Amygdala (tissue), 56 donors: ENCODE measurements around the gene EIF2B4.
A peak's percentile ranks its signal among the peaks of the same experiment; 100 is the strongest.
"Not testable (repeated sequence)": the region's sequence is repeated elsewhere in the genome, so short reads cannot be mapped to it uniquely, and the experiment has no call there.

Experiments
- DNase-seq, 56 donors: peaks; one replicate each; lab custom pipeline; 2025; lab: John Stamatoyannopoulos, UW

EIF2B4 gene

DNA sequence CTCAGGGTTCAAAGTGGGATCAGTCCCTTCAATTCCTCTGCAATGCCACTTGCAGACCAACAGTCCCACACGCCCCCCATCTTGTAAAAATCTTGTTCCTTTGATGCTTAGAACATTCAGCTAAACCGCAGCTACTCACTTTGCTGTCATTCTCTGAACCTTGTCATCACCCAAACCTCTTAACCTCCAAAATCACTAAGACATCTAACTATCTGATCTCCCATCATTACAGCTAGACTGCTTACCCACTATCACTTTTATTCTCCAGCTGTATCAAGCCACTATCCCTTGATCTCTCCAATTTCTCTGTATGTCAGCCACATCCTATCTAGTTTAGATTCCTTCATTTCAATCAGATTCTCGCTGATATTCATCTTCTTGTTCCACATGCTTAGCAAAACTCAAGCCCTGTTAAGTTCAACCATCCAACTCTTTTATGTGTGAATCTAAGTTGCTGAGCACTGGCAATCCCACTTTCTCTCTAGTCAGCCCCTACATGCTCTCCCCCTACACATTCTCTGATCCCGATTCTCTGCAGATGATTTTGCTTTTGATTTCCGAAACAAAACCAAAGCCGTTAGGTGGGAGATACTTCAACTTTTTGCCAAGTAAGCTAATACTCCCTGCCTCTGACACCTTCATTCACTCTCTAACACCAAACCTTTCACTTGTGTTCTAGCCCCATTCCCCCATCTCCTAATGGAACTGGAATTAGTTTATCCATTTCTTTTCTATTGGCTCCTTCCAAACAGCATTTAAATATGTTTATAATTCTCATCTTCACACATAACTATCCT is 18.1 kb downstream of the EIF2B4 start:
- no peak for DNase-seq

DNA sequence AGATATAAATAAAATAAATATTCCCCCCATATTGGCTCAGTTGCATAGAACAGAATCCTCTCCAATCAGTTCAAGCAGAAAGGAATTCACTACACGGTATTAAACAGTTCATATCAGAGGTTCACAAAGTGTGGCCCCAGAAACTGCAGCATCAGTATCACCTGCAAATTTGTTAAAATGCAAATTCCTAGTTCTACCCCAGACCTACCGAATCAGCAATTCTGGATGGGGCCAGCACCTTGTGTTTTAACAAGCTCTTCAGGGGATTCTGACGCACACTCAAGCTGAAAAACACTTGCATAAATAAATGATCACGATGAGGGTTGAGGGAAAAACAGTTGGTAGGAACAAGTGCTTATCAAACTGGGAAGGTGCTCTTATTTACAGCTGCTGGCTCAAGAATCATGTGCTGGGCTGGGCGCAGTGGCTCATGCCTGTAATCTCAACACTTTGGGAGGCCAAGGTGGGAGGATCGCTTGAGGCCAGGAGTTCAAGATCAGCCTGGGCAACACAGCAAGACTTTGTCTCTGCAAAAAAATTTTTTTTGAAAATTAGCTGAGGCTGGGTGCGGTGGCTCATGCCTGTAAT is 19.9 kb downstream of the EIF2B4 start:
- DNase-seq: no peak

DNA sequence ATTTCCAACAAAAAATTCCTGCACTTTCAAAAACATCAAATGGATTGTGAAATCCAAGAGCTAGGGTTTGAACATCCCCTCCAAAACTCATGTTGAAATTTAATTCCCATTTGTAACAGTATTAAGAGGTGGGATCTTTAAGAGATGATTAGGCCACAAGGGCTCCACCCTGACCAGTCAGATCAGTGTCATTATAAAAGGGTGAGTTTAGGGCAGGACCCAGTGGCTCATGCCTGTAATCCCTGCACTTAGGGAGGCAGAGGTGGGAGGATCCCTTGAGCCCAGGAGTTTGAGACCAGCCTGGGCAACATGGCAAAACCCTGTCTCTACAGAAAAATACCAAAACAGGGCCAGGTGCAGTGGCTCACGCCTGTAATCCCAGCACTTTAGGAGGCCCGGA is 22.5 kb downstream of the EIF2B4 start:
- DNase-seq: no peak

DNA sequence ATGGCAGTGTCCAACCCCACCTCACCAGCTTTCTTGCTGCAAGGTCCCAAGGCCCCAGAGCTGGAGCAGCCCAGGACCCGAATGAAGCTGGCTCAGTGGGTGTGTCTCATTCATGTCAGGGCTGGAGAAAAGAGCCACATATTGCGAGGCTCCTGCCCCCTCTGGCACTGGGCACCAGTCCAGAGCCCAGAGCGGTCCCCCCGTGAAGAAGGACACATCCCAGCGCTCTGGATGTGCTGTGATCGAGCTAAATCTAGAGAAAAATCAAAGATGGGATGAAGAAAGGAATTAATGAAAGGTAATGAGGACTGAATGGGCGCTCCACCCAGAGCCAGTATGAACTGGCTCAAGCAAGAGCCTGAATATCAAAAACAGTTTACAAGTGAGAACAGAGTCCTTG is 34.0 kb downstream of the EIF2B4 start:
- no peak for DNase-seq

DNA sequence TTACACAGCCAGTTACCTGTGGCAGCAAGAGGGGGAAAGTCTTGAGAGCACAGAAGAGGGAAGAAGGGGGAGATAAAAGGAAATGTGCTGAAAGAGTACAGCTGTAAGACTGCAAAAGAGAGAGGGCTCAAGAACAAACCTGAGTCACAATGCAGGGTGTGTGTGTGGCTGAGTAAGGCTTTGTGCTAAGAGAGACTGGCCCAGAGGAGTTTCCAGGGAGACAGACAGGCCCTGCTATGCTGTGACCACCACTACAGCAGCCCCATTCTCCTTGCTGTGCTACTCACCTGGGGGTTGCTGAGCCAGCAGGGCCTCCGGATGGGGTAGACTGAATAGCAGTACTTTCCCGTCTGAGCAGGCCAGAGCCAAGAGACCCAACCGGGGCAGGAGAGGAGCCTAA is 34.8 kb downstream of the EIF2B4 start:
- DNase-seq: no peak

DNA sequence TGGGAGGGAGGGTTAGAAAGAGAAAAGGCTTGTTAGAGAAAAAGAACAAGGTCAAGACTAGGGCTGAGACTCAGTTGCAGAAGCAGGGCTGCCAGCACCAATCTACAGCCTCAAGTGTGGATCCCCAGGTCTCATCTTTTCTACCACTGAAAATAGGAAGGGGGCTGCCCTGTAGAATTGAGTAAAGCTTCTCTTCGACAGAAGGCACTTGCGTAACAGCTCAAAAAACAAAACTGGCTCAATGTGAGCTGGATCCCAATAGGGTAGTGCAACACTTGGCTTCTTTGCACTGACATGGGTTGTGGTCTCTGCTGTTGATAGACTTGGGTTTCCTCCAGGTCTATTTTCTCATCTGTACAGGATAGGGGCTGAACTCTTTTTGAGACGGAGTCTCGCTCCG is 45.4 kb downstream of the EIF2B4 start:
- DNase-seq: no peak

DNA sequence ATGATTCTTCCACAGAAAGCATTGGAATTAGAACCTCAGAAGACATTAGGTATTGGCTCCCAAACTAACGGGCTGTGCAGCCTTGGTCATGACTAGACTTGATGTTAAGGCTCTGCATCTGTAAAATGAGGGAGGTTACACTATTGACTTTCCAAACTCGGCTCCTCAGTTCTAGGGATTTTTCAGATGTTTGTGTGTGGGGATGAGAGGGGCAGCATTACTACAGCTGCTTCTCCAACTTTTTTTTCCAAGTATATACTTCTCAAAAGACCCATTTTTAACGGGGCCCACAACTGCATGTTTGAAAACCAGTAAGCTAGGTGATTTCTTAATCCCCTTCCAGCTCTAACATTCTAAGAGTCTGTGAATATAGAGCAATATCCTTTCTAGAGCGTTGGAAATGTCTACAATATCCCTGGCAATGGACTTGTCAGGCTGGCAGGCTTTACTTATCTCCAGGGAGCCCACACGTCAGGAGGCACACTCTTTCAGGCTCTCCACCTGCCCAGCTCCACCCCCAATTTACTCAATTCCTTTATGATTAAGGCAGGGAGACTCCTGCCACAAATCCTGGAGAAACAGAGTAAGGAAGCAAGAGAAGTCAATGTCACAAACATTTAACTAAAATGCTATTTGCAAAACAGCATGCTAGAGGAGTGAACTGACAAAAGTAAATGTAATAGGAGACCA is 46.4 kb downstream of the EIF2B4 start:
- no peak for DNase-seq

DNA sequence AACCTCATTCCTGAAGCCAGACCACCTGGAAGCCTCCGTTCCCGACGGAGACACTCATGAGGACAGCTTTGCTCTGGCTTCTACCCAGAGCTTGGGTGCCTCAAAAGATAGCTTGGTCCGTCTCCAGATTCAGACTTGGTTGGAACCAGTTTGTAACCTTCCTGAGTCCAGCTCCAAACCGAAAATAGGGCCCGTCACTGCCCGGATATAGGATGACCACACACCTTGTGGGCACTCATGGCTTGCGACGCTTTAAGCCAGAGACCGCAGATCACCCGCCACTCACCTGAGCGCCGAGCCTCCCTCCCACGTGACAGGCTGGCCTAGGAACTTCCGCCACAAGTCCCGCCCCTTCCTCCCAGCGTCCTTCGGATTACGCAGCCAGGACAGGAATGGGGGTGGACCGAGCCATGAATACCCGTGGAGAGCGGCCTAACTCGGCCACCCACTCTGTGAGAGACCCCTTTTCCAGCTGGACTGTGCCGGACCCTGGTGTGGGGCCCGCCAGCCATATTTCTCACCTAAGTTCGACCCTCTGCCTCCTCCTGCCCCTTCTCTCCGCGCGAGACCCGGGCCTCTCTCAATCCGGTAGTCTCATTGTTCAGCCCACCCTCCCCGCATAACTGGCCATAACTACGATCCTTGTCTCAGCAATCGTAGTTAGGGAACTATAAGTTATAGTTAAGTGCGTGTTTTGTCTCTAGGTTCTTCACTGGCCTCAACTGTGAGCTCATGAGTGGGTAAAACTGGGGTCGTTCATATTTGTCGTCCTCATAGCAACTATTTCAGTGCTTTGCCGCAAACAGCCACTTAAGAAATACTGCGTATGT is 47.2 kb downstream of the EIF2B4 start, which contains the start of gene MPV17:
Gene MPV17, minus strand, starts transcription at position 332 of the 830 bp plus-strand sequence. CDS start 580 bp downstream, outside the sequence.
- DNase-seq: peak; percentile 46 to 94 (median 85)

DNA sequence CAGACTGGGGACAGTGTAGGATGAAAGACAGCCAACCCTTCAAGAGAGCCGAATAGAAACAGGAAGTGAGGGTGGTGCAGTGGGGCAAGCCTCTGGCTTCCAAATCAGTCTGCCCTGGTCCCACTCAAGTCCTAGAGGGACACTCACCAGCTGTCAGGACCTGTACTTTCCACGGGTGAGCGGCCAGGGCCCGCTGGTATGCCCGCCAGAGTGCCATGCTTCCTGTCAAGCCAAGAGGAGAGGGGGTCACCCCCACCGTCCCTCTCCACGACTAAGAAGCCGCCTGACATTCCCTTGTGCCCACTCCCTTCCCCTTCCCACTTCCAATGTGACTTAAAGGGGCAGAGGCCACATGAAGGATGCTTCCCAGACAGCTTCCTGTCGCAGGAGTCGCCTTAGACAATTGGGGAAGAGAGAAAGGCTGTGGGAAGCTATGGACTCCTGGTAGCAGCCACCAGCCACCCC is 47.8 kb downstream of the EIF2B4 start:
- peak in 2 of 56 donors; percentile 40 for DNase-seq

DNA sequence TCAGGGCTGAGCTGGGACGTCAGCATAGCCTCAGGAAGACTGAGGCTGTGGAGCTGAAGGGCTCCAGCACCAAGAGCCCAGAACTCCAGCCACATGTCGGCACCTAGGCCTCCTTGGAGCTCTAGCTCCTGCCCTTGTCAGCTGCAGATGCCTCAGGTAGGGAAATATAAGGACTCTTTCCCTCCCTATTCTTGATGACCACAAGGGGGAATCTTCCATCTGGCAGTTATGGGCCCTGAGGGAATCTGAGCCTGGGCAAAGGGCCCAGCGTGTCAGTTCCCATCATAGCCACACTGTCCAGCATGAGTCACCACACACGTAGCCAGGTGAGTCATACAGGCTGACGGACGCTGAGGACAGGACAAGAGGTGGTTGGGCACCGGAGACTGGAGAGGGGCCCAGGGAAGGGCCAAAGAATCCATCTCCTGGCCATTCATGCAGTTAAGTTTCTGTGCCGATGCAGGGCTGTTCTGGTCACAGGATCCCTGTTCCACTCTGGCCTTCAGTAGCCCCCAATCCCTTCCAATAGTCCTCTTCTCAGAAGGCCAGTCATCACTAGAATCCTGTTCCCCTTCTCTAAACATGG is 49.1 kb downstream of the EIF2B4 start:
- DNase-seq: no peak

DNA sequence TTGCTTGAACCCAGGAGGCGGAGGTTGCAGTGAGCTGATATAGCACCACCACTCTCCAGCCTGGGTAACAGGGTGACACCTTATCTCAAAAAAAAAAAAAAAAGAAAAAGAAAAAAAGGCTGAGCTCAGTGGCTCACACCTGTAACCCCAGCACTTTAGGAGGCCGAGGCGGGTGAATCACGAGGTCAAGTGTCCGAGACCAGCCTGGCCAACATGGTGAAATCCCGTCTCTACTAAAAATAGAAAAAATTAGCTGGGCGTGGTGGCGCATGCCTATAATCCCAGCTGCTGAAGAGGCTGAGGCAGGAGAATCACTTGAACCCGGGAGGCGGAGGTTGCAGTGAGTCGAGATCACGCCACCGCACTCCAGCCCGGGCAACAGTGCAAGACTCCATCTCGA is 50.3 kb downstream of the EIF2B4 start:
- DNase-seq: not testable (repeated sequence)

DNA sequence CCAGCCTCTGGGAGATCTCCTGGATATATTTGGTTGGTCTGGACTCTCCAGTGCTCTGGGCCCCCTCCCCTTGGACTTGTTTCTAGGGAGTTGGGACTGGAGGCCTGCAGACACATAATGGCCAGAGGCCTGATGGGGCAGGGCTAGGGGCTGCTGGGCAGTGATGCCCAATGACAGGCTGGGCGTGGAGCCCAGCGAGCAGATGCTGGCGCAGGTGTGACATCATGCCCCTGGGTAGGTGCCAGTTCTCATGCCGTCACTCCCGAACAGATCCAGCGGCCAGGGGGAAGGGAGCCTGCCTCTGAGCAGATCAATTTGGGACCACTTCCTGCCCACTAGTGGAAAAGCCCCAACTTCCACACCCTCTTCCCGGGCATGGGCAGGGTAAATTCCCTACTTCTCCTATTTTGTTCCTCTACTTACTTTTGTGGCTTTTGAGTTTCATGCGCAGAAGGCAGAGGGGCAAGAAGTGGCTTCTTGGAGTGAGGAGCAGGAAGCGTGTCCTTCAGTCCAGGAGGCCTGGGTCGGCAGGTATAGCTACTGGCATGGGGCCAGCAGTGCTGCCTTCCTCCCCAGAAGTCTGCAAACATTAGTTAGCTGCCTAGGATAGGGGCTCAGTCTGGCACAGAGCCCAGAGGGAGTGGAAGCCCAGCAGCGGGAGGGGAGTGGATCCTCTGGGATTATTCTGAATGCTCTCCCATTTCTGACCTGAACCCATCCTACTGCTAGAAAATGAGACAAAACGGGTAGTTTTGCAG is 53.3 kb downstream of the EIF2B4 start:
- peak in 41 of 56 donors; percentile 6 to 76 (median 40) for DNase-seq

DNA sequence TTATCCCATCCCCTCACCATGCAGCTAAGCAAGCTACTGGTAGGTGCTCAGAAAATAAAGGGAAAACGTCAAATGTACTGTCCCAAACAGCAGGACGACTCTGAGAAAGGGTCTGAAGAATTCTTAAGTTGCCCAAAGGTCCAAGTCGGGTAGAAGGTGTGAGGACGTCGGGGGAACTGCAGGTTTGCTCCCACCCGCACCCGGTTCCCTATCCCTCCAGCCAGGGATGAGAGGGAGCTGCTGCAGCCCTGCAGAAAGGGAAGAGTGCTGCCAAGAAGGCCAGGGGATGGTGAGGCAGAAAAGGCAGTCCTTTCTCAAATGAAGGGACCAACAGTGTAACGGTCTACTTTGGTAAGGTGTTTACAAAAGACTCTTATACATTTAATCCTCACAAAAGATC is 55.0 kb downstream of the EIF2B4 start:
- no peak for DNase-seq

DNA sequence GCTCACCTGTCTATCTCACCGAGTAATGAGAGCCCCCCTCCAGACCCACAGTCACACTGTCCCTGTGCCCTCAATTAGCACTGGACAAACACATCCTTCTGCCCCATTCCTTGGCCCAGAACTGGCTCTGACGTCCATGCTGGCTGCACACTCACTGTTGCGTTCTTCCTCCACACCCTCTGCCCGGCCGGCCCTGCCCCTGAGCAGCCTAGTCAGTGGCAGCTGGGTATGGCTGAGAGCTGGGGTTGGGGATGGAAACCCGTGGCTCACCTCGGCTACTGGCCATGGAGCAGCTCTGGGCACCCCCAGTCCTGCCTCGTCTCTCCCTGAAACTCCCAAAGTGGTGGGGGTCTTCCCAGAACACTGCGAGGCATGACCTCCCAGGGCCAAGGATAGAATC is 55.4 kb downstream of the EIF2B4 start:
- DNase-seq: no peak
